Caco-2 (cell line): ENCODE measurements around the gene CDC42BPB. TPM values are rescaled to one million over a fixed set of nuclear protein-coding genes. Genes with fewer than 3 reads are reported as not detected.

Source experiments
- BruUV-seq: library from RNA; stranded (reverse); fragments of 400-500 nt; replicated peaks from 2 replicates; lab custom pipeline; 2021; lab: Mats Ljungman, UMichigan
- CTCF ChIA-PET: fragments of 300-600 bp; sonication (Branson Sonifier 250); formaldehyde crosslinking; loops from one replicate; lab custom pipeline; 2022; ENCODE audit warnings: antibody characterized with exemption; lab: Charles Lee
- POLR2A ChIA-PET: fragments of 300-600 bp; sonication (Branson Sonifier 250); formaldehyde crosslinking; loops from one replicate; lab custom pipeline; 2022; ENCODE audit warnings: antibody characterized with exemption; lab: Charles Lee
- DNase-seq, 2 experiments: peaks; one replicate each; pipeline versions ENCODE4 v3.0.0 to v3.0.0-alpha.2; 2020 to 2022
- H3K27me3 ChIP-seq: replicated peaks from 2 replicates; pipeline ENCODE4 v1.6.0; 2011; ENCODE audit warnings: low read length; ENCODE audit not compliant: control insufficient read depth, insufficient read depth
- H3K36me3 ChIP-seq: 2 replicates; pipeline ENCODE4 v1.5.1; 2011; ENCODE audit warnings: low read length; ENCODE audit not compliant: control insufficient read depth, insufficient read depth
- H3K4me1 ChIP-seq: fragments of 250-450 bp; sonication (Bioruptor Pico); 2 replicates; pipeline ENCODE4 v1.5.1; 2020; ENCODE audit warnings: mild to moderate bottlenecking
- H3K4me3 ChIP-seq: 2 replicates; pipeline ENCODE4 v1.5.1; 2011; ENCODE audit warnings: low read depth, mild to moderate bottlenecking, control low read depth, low read length
- H3K9me3 ChIP-seq: fragments of 250-450 bp; sonication (Bioruptor Pico); 2 replicates; pipeline ENCODE4 v1.5.1; 2020; ENCODE audit warnings: mild to moderate bottlenecking, moderate library complexity
- H3K27ac Mint-ChIP-seq: one replicate; pipeline ENCODE4 v1.8.0; 2022; ENCODE audit warnings: mixed read lengths; ENCODE audit not compliant: unreplicated experiment
- H3K27me3 Mint-ChIP-seq: one replicate; pipeline ENCODE4 v1.8.0; 2022; ENCODE audit warnings: mixed read lengths; ENCODE audit not compliant: insufficient read depth, unreplicated experiment
- H3K36me3 Mint-ChIP-seq: one replicate; pipeline ENCODE4 v1.8.0; 2022; ENCODE audit warnings: mild to moderate bottlenecking, mixed read lengths; ENCODE audit not compliant: insufficient read depth, unreplicated experiment
- H3K4me1 Mint-ChIP-seq: one replicate; pipeline ENCODE4 v1.8.0; 2022; ENCODE audit warnings: low read depth, mixed read lengths; ENCODE audit not compliant: unreplicated experiment
- H3K4me3 Mint-ChIP-seq: one replicate; pipeline ENCODE4 v1.8.0; 2022; ENCODE audit warnings: mild to moderate bottlenecking, moderate library complexity, mixed read lengths; ENCODE audit not compliant: unreplicated experiment
- H3K9me3 Mint-ChIP-seq: one replicate; pipeline ENCODE4 v1.8.0; 2022; ENCODE audit warnings: mixed read lengths; ENCODE audit not compliant: unreplicated experiment
- intact Hi-C: fragments of 100-400 bp; cut with micrococcal nuclease; formaldehyde crosslinking; loops from one replicate; pipeline ENCODE4 v1.10.0; 2022; ENCODE audit not compliant: unreplicated experiment
- total RNA-seq: library from RNA; stranded (reverse); gene quantifications from 2 replicates; pipeline ENCODE4 v1.2.3, GENCODE V29; 2022
- TF ChIP-seq, protein P1 (sequence below), 2 experiments: fragments of 200-600 bp in 1 of 2; IDR thresholded peaks; 1 replicate in 1 of 2; 2 replicates in 1 of 2; pipeline versions ENCODE4 v1.5.1 to v1.8.0; 2011 to 2022; ENCODE audit warnings: antibody characterized with exemption in 1 of 2, control low read depth in 1 of 2, inconsistent platforms in 1 of 2, low read depth in 1 of 2, low read length in 1 of 2, mild to moderate bottlenecking in 1 of 2, moderate library complexity in 1 of 2; ENCODE audit not compliant: insufficient read depth in 1 of 2, severe bottlenecking in 1 of 2, unreplicated experiment in 1 of 2

Gene CDC42BPB
- total RNA-seq, 1 experiment from 2014 or later, result 55.1 TPM

- intact Hi-C loops, result no loop called here
- no peaks in the 10 kb centered on the region for H3K9me3 Mint-ChIP-seq
- H3K4me3 ChIP-seq, result no peak overlapping the region
- H3K27ac Mint-ChIP-seq, result no peak overlapping the region
- ChIA-PET CTCF (no interaction called here), POLR2A (no interaction called here)
- peaks cover 33% of the 10 kb centered on the region for H3K36me3 Mint-ChIP-seq
- H3K4me3 Mint-ChIP-seq, result no peak overlapping the region
- no TSS peak for BruUV-seq
- no peaks in the 10 kb centered on the region for H3K27me3 Mint-ChIP-seq
- H3K36me3 ChIP-seq, result no peaks in the 10 kb centered on the region
- H3K4me1 Mint-ChIP-seq, result no peaks in the 10 kb centered on the region
- TF ChIP-seq, protein P1, sequence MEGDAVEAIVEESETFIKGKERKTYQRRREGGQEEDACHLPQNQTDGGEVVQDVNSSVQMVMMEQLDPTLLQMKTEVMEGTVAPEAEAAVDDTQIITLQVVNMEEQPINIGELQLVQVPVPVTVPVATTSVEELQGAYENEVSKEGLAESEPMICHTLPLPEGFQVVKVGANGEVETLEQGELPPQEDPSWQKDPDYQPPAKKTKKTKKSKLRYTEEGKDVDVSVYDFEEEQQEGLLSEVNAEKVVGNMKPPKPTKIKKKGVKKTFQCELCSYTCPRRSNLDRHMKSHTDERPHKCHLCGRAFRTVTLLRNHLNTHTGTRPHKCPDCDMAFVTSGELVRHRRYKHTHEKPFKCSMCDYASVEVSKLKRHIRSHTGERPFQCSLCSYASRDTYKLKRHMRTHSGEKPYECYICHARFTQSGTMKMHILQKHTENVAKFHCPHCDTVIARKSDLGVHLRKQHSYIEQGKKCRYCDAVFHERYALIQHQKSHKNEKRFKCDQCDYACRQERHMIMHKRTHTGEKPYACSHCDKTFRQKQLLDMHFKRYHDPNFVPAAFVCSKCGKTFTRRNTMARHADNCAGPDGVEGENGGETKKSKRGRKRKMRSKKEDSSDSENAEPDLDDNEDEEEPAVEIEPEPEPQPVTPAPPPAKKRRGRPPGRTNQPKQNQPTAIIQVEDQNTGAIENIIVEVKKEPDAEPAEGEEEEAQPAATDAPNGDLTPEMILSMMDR (IDR thresholded peaks at IDR 0.05; ENCODE audit: insufficient read depth in 1 of 2, low read depth in 1 of 2, low read length in 1 of 2, severe bottlenecking in 1 of 2, unreplicated experiment in 1 of 2), result no peak
- H3K9me3 ChIP-seq, result no peaks in the 10 kb centered on the region
- H3K27me3 ChIP-seq, result no peaks in the 10 kb centered on the region
- DNase-seq, result no peak
- no peaks in the 10 kb centered on the region for H3K4me1 ChIP-seq
These were observed 53.5 kb downstream of the CDC42BPB start for GRCh38 chr14:103003850-103004249.

DNA sequence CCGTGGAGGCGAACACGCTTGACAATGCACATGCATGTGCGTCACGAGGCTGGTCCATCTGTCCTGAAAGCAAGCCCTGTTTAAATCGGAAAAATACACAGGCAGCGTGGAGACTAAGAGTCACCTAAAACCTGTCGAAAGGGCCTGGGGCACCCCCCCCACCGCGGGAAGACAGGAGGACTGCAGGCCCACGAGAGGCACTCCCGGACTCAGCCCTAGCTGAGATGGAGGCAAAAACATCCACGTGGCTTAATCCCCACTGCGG lies 54.1 kb downstream of the CDC42BPB start:
- H3K4me1 Mint-ChIP-seq, result no peaks in the 10 kb centered on the region
- CTCF ChIA-PET, result no interaction called here
- intact Hi-C loops, result no loop called here
- Histone ChIP-seq H3K27me3 (no peaks in the 10 kb centered on the region), H3K4me1 (no peaks in the 10 kb centered on the region), H3K4me3 (no peak overlapping the region), H3K36me3 (no peaks in the 10 kb centered on the region), H3K9me3 (no peaks in the 10 kb centered on the region)
- TF ChIP-seq, protein P1 (IDR thresholded peaks at IDR 0.05; ENCODE audit: insufficient read depth in 1 of 2, low read depth in 1 of 2, low read length in 1 of 2, severe bottlenecking in 1 of 2, unreplicated experiment in 1 of 2), result no peak
- no peaks in the 10 kb centered on the region for H3K27me3 Mint-ChIP-seq
- H3K36me3 Mint-ChIP-seq, result peaks cover 27% of the 10 kb centered on the region
- POLR2A ChIA-PET, result no interaction called here
- no TSS peak for BruUV-seq
- H3K4me3 Mint-ChIP-seq, result no peak overlapping the region
- H3K9me3 Mint-ChIP-seq, result no peaks in the 10 kb centered on the region
- no peak for DNase-seq
- no peak overlapping the region for H3K27ac Mint-ChIP-seq

DNA sequence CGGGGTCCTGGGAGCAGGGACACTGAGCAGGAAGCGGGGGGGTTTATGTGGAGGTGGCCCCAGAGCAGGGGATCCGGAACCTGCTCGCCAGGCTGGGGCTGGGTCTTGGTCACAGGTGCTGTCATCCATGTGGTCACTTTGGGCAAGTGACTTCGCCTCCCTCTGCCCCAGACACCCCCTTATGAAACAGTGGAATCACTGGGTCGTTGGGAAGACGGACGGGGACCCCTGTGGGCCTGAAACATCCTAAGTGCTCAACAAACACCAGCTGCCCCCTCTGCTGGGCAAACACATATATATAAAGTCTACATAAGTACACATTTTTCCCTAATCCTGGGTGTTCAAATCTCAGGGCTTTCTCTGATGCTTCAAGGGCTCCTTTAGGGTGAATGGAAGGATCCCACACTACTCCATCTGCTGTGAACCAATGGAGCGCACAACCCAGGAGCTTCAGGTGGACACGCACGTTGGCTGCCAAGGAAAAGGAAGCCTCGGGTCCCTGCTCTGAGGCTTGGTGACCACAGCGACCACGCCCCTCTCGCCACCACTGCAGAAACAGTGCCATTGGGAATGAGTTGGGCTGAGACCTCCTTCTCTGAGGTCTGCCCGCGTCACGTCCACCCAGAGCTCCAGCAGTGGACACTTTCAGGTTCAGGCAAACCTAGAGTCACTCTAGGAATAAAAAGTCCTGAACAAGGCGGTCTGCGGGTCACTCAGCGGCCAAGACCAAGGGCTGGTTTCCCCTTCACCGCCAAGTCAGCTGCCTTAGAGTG lies 54.6 kb downstream of the CDC42BPB start:
- no TSS peak for BruUV-seq
- DNase-seq, result no peak
- H3K27me3 ChIP-seq, result no peaks in the 10 kb centered on the region
- Mint-ChIP-seq H3K36me3 (peaks cover 23% of the 10 kb centered on the region), H3K27ac (no peak overlapping the region), H3K9me3 (no peaks in the 10 kb centered on the region), H3K27me3 (no peaks in the 10 kb centered on the region), H3K4me3 (no peak overlapping the region), H3K4me1 (no peaks in the 10 kb centered on the region)
- intact Hi-C loops, result no loop called here
- no peaks in the 10 kb centered on the region for H3K36me3 ChIP-seq
- ChIA-PET CTCF (interaction anchor here (0.6 kb wide), 1 partner anchor 30 kb away, joined by 4 read pairs; no protein-coding TSS in a partner anchor), POLR2A (no interaction called here)
- H3K4me3 ChIP-seq, result no peak overlapping the region
- H3K4me1 ChIP-seq, result no peaks in the 10 kb centered on the region
- TF ChIP-seq, protein P1 (IDR thresholded peaks at IDR 0.05; ENCODE audit: insufficient read depth in 1 of 2, low read depth in 1 of 2, low read length in 1 of 2, severe bottlenecking in 1 of 2, unreplicated experiment in 1 of 2), result no peak
- H3K9me3 ChIP-seq, result no peaks in the 10 kb centered on the region
